GM12891 (cell line): ENCODE results near the gene NUAK1.

ENCODE experiments used
- POLR2A ChIP-seq: IDR thresholded peaks from 2 replicates; pipeline ENCODE4 v1.6.1; 2011; ENCODE audit warnings: low read depth, low read length, control low read depth
- POLR2AphosphoS5 ChIP-seq: IDR thresholded peaks from 2 replicates; pipeline ENCODE4 v1.6.1; 2011; ENCODE audit warnings: low read depth, low read length, control low read depth
- TAF1 ChIP-seq: IDR thresholded peaks from 2 replicates; pipeline ENCODE4 v1.6.1; 2011; ENCODE audit warnings: low read depth, low read length, control low read depth

- TF ChIP-seq TAF1 (no peak), POLR2AphosphoS5 (no peak), POLR2A (no peak)
Observed at GRCh38 chr12:106068296-106068695, 70.5 kb downstream of the NUAK1 start.
